Fibroblast of the aortic adventitia (primary cell): ENCODE results near the gene IMMT. TPM values are rescaled to one million over a fixed set of nuclear protein-coding genes. Genes with fewer than 3 reads are reported as not detected.

Experiments
- DNase-seq: peaks from one replicate; pipeline ENCODE4 v3.0.0-alpha.2; 2010; ENCODE audit warnings: low read depth
- H3K4me3 ChIP-seq: 2 replicates; pipeline ENCODE4 v1.5.1; 2011; ENCODE audit warnings: low read depth, mild to moderate bottlenecking, control low read depth, low read length, moderate library complexity
- CTCF ChIP-seq: IDR thresholded peaks from 2 replicates; pipeline ENCODE4 v1.5.1; 2011; ENCODE audit warnings: mild to moderate bottlenecking, low read length, control low read depth, inconsistent platforms; ENCODE audit not compliant: insufficient read depth
- total RNA-seq: library from RNA; depleted of rRNA; stranded (reverse); fragments of >200 nt; gene quantifications from 2 replicates; pipeline ENCODE4 v1.2.3, GENCODE V29; 2012; ENCODE audit warnings: low replicate concordance

The IMMT gene
- total RNA-seq, 1 donor: 76.6 TPM

- no peak overlapping the region for H3K4me3 ChIP-seq
- no peak for DNase-seq
- no peak for TF ChIP-seq CTCF
Observed at GRCh38 chr2:86211796-86212188, 16.5 kb upstream of the IMMT start.

- no peak for DNase-seq
- no peak for TF ChIP-seq CTCF
- no peak overlapping the region for H3K4me3 ChIP-seq
Observed at GRCh38 chr2:86211033-86211795, 16.0 kb upstream of the IMMT start.

- TF ChIP-seq CTCF: no peak
- H3K4me3 ChIP-seq: no peak overlapping the region
- no peak for DNase-seq
Observed at GRCh38 chr2:86204458-86204857, 9.2 kb upstream of the IMMT start.

- no peak overlapping the region for H3K4me3 ChIP-seq
- DNase-seq: no peak
- TF ChIP-seq CTCF: no peak
Observed at GRCh38 chr2:86203614-86204013, 8.4 kb upstream of the IMMT start.

GRCh38 chr2:86202702-86203101 is 7.4 kb upstream of the IMMT start:
- no peak for DNase-seq
- no peak overlapping the region for H3K4me3 ChIP-seq
- TF ChIP-seq CTCF: no peak

GRCh38 chr2:86202336-86202692 is 7.1 kb upstream of the IMMT start:
- TF ChIP-seq CTCF: no peak
- H3K4me3 ChIP-seq: no peak overlapping the region
- DNase-seq: no peak
